GM13977 (cell line): Measurements from ENCODE around the gene ERAL1.
A peak's percentile ranks its signal among the peaks of the same experiment; 100 is the strongest.
"Not testable (repeated sequence)": the region's sequence is repeated elsewhere in the genome, so short reads cannot be mapped to it uniquely, and the experiment has no call there.

Experiments
- DNase-seq: peaks from one replicate; pipeline ENCODE4 v3.0.0; 2012; ENCODE audit warnings: low spot score
- in situ Hi-C: fragments of 300-500 bp; cut with MboI; formaldehyde crosslinking; loops from one replicate; pipeline ENCODE4 v1.12.0; 2022; ENCODE audit warnings: low sequenced_read_pairs, low pct_unique_long_range_greater_than_20kb, mixed read lengths, inconsistent platforms; ENCODE audit not compliant: unreplicated experiment
- TF ChIP-seq, protein P1 (sequence below): IDR thresholded peaks from 2 replicates; pipeline ENCODE4 v1.5.1; 2012; ENCODE audit warnings: mild to moderate bottlenecking, control low read depth; ENCODE audit not compliant: insufficient read depth; ENCODE audit errors: extremely low read depth, missing control alignments

ERAL1 gene

DNA sequence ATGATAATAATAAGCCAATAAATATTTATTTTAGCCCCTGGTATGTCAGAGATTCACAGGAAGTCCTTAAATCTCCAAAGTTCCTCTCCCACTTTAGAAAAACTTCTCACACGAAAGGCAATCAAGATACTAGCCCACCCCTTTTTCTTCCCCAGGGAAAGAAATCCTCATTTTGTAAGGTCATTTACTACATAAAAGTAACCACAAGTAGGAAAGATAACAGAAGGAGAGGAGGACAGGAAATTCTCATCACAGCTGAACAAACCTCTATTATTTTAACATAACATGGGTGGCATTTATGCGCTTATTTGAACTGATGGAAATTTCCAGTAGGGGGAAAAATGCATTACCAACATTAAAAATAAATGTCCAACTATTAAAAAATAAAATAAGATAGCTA lies 15.6 kb upstream of the ERAL1 start:
- DNase-seq: no peak
- TF ChIP-seq, protein P1, sequence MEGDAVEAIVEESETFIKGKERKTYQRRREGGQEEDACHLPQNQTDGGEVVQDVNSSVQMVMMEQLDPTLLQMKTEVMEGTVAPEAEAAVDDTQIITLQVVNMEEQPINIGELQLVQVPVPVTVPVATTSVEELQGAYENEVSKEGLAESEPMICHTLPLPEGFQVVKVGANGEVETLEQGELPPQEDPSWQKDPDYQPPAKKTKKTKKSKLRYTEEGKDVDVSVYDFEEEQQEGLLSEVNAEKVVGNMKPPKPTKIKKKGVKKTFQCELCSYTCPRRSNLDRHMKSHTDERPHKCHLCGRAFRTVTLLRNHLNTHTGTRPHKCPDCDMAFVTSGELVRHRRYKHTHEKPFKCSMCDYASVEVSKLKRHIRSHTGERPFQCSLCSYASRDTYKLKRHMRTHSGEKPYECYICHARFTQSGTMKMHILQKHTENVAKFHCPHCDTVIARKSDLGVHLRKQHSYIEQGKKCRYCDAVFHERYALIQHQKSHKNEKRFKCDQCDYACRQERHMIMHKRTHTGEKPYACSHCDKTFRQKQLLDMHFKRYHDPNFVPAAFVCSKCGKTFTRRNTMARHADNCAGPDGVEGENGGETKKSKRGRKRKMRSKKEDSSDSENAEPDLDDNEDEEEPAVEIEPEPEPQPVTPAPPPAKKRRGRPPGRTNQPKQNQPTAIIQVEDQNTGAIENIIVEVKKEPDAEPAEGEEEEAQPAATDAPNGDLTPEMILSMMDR: no peak
- in situ Hi-C loops: no loop called here

DNA sequence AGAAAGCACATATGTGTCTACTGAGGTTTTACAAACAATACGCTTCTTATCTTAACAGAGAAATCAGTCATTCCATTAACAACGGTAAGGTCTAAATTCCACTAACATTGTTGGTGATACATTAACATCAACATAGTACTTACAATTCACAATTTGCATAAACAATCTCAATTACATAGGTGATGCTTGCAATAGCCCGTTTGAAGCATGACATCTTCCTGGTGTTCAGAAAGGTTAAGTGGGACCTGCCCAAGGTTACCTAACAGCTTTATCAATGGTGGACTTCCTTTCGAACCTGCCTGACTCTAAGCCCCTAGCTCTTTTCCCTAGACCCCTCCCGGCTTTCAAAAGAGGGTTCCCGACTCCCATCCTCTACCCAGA lies 12.9 kb upstream of the ERAL1 start:
- in situ Hi-C loops: no loop called here
- peak; percentile 44 for DNase-seq
- TF ChIP-seq, protein P1: no peak

DNA sequence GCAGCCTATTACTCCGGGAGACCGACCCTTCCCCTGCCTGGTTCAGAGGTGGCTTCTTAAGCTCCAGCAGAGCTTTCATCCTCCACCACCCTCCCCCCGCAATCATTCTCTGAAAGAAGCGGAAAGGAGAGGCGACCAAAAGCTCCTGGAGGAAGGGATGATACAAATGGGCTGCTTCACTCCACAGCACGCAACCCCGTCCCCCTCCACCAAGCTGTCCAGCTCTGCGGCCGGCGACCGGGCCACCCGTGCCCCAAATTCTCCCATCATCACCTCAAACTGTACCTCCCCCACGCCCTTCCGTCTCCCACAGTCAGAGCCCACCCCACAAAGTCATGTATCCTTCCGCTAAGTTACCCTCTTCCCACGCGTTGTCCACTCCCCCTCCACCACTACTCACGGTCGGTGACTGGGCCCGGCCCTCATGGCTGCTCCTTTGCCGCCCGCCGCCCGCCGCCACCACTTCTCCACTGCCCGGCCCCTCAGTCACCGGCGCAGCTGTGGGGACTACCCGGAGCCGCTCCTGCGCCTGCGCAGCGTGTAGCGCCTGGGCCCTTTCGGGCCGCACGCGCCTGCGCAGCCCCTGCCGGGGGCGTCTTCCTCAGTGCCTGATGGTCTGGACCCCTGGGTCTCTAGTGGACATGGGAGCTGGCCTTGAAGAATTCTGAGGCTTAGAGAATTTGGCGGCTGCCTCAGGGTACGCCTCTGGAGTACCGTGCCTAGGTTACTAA lies 12.4 kb upstream of the ERAL1 start, which contains the start of gene FAM222B:
Gene FAM222B (minus strand): TSS at position 509 of the 731 bp plus-strand sequence. CDS start 76,123 bp downstream, outside the sequence.
- DNase-seq: peak; percentile 98
- TF ChIP-seq, protein P1: no peak
- in situ Hi-C loops: no loop called here

DNA sequence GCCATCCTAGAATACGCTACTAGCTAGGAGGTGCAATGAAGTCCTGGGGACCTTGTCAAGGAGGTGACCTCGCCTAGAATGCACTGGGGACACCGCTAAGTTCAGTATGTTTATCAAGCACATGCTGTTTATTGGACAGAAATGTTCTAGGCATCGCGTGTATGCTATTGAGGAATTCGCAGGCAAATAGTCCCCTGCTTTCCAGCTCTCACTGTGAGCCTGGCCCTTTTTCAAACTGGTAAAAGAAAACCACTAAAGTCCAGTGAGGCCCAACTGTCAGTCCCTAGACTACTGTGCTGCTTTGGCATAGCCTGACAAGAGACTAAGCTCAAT lies 11.0 kb upstream of the ERAL1 start:
- in situ Hi-C loops: no loop called here
- TF ChIP-seq, protein P1: no peak
- no peak for DNase-seq

DNA sequence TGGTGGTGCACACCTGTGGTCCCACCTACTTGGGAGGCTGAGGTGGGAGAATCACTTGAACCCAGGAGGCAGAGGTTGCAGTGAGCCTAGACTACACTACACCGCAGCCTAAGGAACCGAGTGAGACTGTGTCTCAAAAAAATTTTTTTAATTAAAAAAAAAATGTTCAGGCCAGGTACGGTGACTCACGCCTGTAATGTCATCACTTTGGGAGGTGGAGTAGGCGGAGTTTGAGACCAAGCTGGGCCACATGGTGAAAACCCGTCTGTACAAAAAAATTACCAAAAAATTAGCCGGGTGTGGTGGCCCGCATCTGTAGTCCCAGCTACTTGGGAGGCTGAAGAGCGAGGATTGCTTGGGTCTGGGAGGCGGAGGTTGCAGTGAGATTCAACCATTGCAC lies 8.6 kb upstream of the ERAL1 start:
- DNase-seq: no peak
- TF ChIP-seq, protein P1: no peak
- in situ Hi-C loops: no loop called here

DNA sequence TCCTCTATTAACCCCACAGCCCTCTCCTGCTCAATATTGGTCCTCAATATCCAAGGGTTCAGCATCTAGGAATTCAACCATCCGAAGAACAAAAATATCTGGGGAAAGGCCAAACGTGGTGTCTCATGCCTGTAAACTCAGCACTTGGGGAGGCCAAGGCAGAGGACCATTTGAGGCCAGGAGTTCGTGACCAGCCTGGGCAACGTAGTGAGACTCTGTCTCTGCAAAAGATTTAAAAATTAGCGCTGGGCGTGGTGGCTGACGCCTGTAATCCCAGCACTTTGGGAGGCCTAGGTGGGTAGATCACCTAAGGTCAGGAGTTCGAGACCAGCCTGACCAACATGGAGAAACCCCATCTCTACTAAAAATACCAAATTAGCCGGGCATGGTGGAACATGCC lies 8.1 kb upstream of the ERAL1 start:
- DNase-seq, in situ Hi-C loops: not testable (repeated sequence)

DNA sequence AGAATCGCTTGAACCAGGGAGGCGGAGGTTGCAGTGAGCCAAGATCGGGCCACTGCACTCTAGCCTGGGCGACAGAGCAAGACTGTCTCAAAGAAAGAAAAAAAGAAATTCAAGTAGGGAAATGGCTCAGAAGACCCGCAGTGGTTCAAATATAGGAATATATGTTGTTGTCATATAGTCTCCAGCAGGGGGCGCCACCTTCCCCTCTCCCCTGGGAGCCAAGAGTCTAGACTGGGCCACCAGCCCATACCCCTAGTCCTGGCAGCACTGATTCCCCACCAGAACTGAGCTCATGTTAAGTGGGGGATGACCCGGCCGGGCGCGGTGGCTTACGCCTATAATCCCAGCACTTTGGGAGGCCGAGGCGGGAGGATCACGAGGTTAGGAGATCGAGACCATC lies 6.1 kb upstream of the ERAL1 start:
- in situ Hi-C loops: not testable (repeated sequence)
- peak; percentile 63 for DNase-seq
- TF ChIP-seq, protein P1: peak; percentile 61
